Measurements from ENCODE around the gene TDRKH.

DNA sequence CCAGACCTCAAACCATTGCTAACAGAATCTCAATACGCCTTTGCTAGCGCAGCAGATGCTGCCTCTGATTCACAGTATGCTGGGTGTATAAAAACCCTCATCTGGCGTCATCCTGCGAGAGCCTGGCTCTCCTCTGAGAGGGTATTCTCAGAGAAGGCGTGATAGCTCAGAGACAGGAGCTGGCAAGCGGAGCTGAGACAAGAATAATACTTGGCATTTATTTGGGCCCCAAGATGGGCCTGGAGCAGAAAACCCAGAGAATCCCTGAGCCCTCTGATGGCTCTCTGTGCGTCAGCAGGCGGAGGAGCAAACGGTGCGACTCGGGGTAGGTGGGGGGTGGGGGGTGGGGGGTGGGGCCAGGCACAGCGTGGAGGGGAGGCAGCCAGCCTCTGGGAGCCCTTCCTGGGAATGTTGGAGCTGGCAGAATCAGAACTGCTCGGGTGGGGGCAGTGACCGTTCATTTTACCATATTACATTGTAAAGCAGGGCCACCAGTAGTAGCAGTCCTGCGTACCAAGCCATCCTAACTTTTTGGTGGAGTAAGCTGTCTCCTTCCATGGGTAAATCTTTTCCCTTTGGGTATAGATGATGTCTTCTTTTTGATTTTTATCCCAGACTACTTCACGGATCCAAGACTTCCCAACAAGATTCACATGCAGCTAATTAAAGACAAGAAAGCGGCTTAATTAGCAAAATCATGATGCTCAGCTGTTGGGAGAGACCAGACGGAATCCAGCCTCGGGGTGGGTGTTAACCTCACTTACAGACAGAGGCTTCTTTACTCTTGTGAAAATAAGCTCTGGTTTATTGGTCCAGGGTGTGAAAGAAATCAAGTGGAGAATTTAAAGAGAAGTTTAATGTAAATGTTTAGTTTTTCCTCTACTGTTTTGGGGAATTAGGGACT lies 61.9 kb downstream of the TDRKH start:
- no peak for TF ChIP-seq TAF1 (IDR thresholded peaks at IDR 0.05; ENCODE audit: borderline replicate concordance, low read depth, low read length)
- TF ChIP-seq POLR2AphosphoS5 (IDR thresholded peaks at IDR 0.05; ENCODE audit: low read depth, low read length), result no peak
- no peak for TF ChIP-seq POLR2A (IDR thresholded peaks at IDR 0.05; ENCODE audit: low read depth, low read length)

Measured in GM12892 (cell line).